Right forelimb (tissue), 1 donor: ENCODE data around the gene APOBEC4.
A peak's percentile ranks its signal among the peaks of the same experiment; 100 is the strongest.

Experiments
- DNase-seq: peaks from one replicate; pipeline ENCODE4 v3.0.0-alpha.2; 2018

APOBEC4 gene

GRCh38 chr1:183674339-183674738 lies 21.2 kb upstream of the APOBEC4 start:
- DNase-seq = peak; percentile 81

- no peak for DNase-seq
Measured at GRCh38 chr1:183673605-183674323, 20.6 kb upstream of the APOBEC4 start.

GRCh38 chr1:183670169-183670568 lies 17.1 kb upstream of the APOBEC4 start:
- no peak for DNase-seq

GRCh38 chr1:183656355-183656754 lies 3.2 kb upstream of the APOBEC4 start:
- DNase-seq = no peak

GRCh38 chr1:183655562-183656075 lies 2.5 kb upstream of the APOBEC4 start:
- DNase-seq = peak; percentile 85

- DNase-seq = no peak
Measured at GRCh38 chr1:183654706-183655105, 1.6 kb upstream of the APOBEC4 start.

- DNase-seq = no peak
Measured at GRCh38 chr1:183653876-183654451, 848 bp upstream of the APOBEC4 start.

- no peak for DNase-seq
Measured at GRCh38 chr1:183653462-183653794, 312 bp upstream of the APOBEC4 start.

- DNase-seq = no peak
Measured at GRCh38 chr1:183652107-183652506, 1.0 kb downstream of the APOBEC4 start.

GRCh38 chr1:183651612-183652011 lies 1.5 kb downstream of the APOBEC4 start:
- no peak for DNase-seq

GRCh38 chr1:183648042-183648441 lies 5.1 kb downstream of the APOBEC4 start:
- DNase-seq = no peak

GRCh38 chr1:183646776-183647175 lies 6.3 kb downstream of the APOBEC4 start:
- no peak for DNase-seq

GRCh38 chr1:183645531-183645930 lies 7.6 kb downstream of the APOBEC4 start:
- no peak for DNase-seq

- DNase-seq = no peak
Measured at GRCh38 chr1:183642166-183642565, 10.9 kb downstream of the APOBEC4 start.

- no peak for DNase-seq
Measured at GRCh38 chr1:183640193-183640592, 12.9 kb downstream of the APOBEC4 start.

- DNase-seq = no peak
Measured at GRCh38 chr1:183638649-183639387, 14.3 kb downstream of the APOBEC4 start.

GRCh38 chr1:183636783-183637182 lies 16.3 kb downstream of the APOBEC4 start:
- no peak for DNase-seq

- no peak for DNase-seq
Measured at GRCh38 chr1:183636334-183636682, 16.8 kb downstream of the APOBEC4 start.

- peak; percentile 98 for DNase-seq
Measured at GRCh38 chr1:183635606-183636333, 17.3 kb downstream of the APOBEC4 start, which contains the start of gene ARPC5. Gene ARPC5 (minus strand): TSS chr1:183635783. CDS start chr1:183635659, 124 bp downstream.

- DNase-seq = no peak
Measured at GRCh38 chr1:183635099-183635605, 18.0 kb downstream of the APOBEC4 start.

GRCh38 chr1:183634429-183635065 lies 18.6 kb downstream of the APOBEC4 start:
- DNase-seq = no peak

- DNase-seq = no peak
Measured at GRCh38 chr1:183633676-183634343, 19.3 kb downstream of the APOBEC4 start.
